Measurements from ENCODE around the gene CCDC144A.
"Not testable (repeated sequence)": the region's sequence is repeated elsewhere in the genome, so short reads cannot be mapped to it uniquely, and the experiment has no call there.

DNA sequence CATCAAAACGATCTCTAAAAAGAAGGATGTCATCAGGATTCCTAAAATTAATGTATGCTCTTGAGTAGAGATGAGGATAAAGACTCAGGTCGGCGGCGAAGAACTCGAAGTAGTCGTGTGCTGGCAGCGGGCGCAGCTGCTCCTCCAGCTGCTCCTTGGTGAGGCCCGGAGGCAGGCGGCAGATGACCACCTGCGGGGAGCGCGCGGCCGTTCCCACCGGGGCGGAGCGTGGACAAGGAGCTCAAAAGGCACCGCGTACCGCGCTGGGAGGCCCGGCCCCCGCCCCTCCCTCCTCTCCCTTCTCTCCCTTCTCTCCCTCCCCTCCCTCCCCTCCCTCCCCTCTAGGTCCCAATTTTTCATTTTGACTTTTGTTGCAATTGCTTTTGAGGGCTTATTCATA lies 56.5 kb downstream of the CCDC144A start:
- TF ChIP-seq, protein P1, sequence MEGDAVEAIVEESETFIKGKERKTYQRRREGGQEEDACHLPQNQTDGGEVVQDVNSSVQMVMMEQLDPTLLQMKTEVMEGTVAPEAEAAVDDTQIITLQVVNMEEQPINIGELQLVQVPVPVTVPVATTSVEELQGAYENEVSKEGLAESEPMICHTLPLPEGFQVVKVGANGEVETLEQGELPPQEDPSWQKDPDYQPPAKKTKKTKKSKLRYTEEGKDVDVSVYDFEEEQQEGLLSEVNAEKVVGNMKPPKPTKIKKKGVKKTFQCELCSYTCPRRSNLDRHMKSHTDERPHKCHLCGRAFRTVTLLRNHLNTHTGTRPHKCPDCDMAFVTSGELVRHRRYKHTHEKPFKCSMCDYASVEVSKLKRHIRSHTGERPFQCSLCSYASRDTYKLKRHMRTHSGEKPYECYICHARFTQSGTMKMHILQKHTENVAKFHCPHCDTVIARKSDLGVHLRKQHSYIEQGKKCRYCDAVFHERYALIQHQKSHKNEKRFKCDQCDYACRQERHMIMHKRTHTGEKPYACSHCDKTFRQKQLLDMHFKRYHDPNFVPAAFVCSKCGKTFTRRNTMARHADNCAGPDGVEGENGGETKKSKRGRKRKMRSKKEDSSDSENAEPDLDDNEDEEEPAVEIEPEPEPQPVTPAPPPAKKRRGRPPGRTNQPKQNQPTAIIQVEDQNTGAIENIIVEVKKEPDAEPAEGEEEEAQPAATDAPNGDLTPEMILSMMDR (IDR thresholded peaks at IDR 0.05; ENCODE audit: low read length) = not testable (repeated sequence)
- TF ChIP-seq EZH2phosphoT487 (IDR thresholded peaks at IDR 0.05; ENCODE audit: low read length); EZH2 (optimal IDR thresholded peaks at IDR 0.05; ENCODE audit: low read depth, low read length): not testable (repeated sequence)

Measured in MM.1S (cell line).